A673 (cell line): ENCODE measurements around the gene LDLRAD3.

Experiments used
- CTCF ChIP-seq: fragments of 300-800, 200-600 bp; sonication (generic); conservative IDR thresholded peaks from 2 replicates; pipeline ENCODE4 v1.5.1; 2017; ENCODE audit warnings: low read depth, mild to moderate bottlenecking, antibody characterized with exemption, low read length, moderate library complexity, mixed read lengths
- EZH2 ChIP-seq: fragments of 200-600 bp; sonication (generic); IDR thresholded peaks from 2 replicates; pipeline ENCODE4 v1.6.1; 2017; ENCODE audit warnings: borderline replicate concordance, low read depth, mild to moderate bottlenecking, mixed read lengths, antibody characterized with exemption, low read length; ENCODE audit not compliant: poor library complexity, severe bottlenecking

- TF ChIP-seq EZH2 = no peak
- no peak for TF ChIP-seq CTCF
Measured at GRCh38 chr11:36110668-36111410, 167.0 kb downstream of the LDLRAD3 start.
